Measurements from ENCODE around the gene ZMIZ1.

DNA sequence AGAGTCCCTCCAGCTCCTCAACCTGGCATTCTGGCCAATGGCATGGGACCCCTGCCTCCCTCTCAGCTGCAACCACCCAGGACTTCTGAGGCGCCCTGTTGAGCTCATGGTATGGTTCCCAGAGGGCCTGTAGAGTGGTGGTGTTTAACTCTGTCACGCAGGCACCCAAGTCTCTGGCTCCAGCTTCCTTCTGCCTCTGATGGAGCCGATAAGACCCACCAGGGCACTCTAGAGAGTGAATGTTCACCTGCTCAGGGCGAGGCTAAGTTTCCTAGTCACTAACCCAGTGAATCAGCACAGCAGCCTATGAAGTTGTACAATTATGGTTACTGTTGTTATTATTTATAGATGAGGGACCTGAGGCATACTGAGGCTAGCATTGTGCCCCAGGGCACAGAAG, 120.4 kb downstream of the ZMIZ1 start:
- TF ChIP-seq CTCF (IDR thresholded peaks at IDR 0.05), result no peak
- TF ChIP-seq POLR2A (IDR thresholded peaks at IDR 0.05), result no peak
- TF ChIP-seq EP300 (IDR thresholded peaks at IDR 0.05), result no peak
